Measurements from ENCODE around the gene SVIL. TPM values are rescaled to one million over a fixed set of nuclear protein-coding genes. Genes with fewer than 3 reads are reported as not detected.

Gene SVIL
- total RNA-seq, 2 experiments from 2014 or later: 0.47 to 1.5 TPM

- Histone ChIP-seq H3K4me2 (ENCODE audit: low read length) (no peak overlapping the region), H3K9me2 (ENCODE audit: insufficient read depth, low read length) (no peaks in the 10 kb centered on the region), H3K36me3 (ENCODE audit: insufficient read depth, low read length) (no peaks in the 10 kb centered on the region), H3K27ac (ENCODE audit: low read depth, low read length, poor library complexity, severe bottlenecking) (no peak overlapping the region), H3K9me3 (ENCODE audit: low read length) (no peaks in the 10 kb centered on the region), H3K4me3 (ENCODE audit: low read depth, low read length, poor library complexity, severe bottlenecking) (no peak overlapping the region), H3K79me2 (ENCODE audit: insufficient read depth, low read depth, low read length) (no peaks in the 10 kb centered on the region), H2AFZ (ENCODE audit: low read length) (no peak overlapping the region), H4K20me1 (ENCODE audit: insufficient read depth, low read length) (no peaks in the 10 kb centered on the region), H3K4me1 (ENCODE audit: insufficient read depth, low read length, poor library complexity, severe bottlenecking) (no peaks in the 10 kb centered on the region)
- no TSS peak for BruUV-seq (replicated peaks)
- CTCF ChIA-PET (ENCODE audit: unreplicated experiment): no interaction called here
- DNase-seq (ENCODE audit: low spot score): no peak
- intact Hi-C loops (cut with micrococcal nuclease; ENCODE audit: unreplicated experiment): no loop called here
- no peak for TF ChIP-seq CTCF (conservative IDR thresholded peaks at IDR 0.05; ENCODE audit: low read length)
- POLR2A ChIA-PET: no interaction called here
These were observed 12.2 kb upstream of the SVIL start for GRCh38 chr10:29646960-29647461.

GRCh38 chr10:29646238-29646902 lies 11.6 kb upstream of the SVIL start:
- Histone ChIP-seq H3K4me1 (ENCODE audit: insufficient read depth, low read length, poor library complexity, severe bottlenecking) (no peaks in the 10 kb centered on the region), H3K4me2 (ENCODE audit: low read length) (no peak overlapping the region), H4K20me1 (ENCODE audit: insufficient read depth, low read length) (no peaks in the 10 kb centered on the region), H3K9me3 (ENCODE audit: low read length) (no peaks in the 10 kb centered on the region), H3K4me3 (ENCODE audit: low read depth, low read length, poor library complexity, severe bottlenecking) (no peak overlapping the region), H3K27ac (ENCODE audit: low read depth, low read length, poor library complexity, severe bottlenecking) (no peak overlapping the region), H3K9me2 (ENCODE audit: insufficient read depth, low read length) (no peaks in the 10 kb centered on the region), H3K79me2 (ENCODE audit: insufficient read depth, low read depth, low read length) (no peaks in the 10 kb centered on the region), H2AFZ (ENCODE audit: low read length) (no peak overlapping the region), H3K36me3 (ENCODE audit: insufficient read depth, low read length) (no peaks in the 10 kb centered on the region)
- DNase-seq (ENCODE audit: low spot score): no peak
- ChIA-PET CTCF (ENCODE audit: unreplicated experiment) (no interaction called here), POLR2A (no interaction called here)
- no TSS peak for BruUV-seq (replicated peaks)
- intact Hi-C loops (cut with micrococcal nuclease; ENCODE audit: unreplicated experiment): no loop called here
- TF ChIP-seq CTCF (conservative IDR thresholded peaks at IDR 0.05; ENCODE audit: low read length): no peak
- no peak for TF ChIP-seq EZH2phosphoT487 (IDR thresholded peaks at IDR 0.05; ENCODE audit: borderline replicate concordance, low read depth, low read length)

- H4K20me1 ChIP-seq (ENCODE audit: insufficient read depth, low read length): no peaks in the 10 kb centered on the region
- no peak for TF ChIP-seq EZH2phosphoT487 (IDR thresholded peaks at IDR 0.05; ENCODE audit: borderline replicate concordance, low read depth, low read length)
- no peak for TF ChIP-seq CTCF (conservative IDR thresholded peaks at IDR 0.05; ENCODE audit: low read length)
- H3K9me3 ChIP-seq (ENCODE audit: low read length): no peaks in the 10 kb centered on the region
- ChIA-PET POLR2A (no interaction called here), CTCF (ENCODE audit: unreplicated experiment) (no interaction called here)
- H3K79me2 ChIP-seq (ENCODE audit: insufficient read depth, low read depth, low read length): no peaks in the 10 kb centered on the region
- no peaks in the 10 kb centered on the region for H3K36me3 ChIP-seq (ENCODE audit: insufficient read depth, low read length)
- intact Hi-C loops (cut with micrococcal nuclease; ENCODE audit: unreplicated experiment): no loop called here
- H2AFZ ChIP-seq (ENCODE audit: low read length): no peak overlapping the region
- DNase-seq (ENCODE audit: low spot score): no peak
- H3K4me3 ChIP-seq (ENCODE audit: low read depth, low read length, poor library complexity, severe bottlenecking): no peak overlapping the region
- H3K9me2 ChIP-seq (ENCODE audit: insufficient read depth, low read length): no peaks in the 10 kb centered on the region
- no peak overlapping the region for H3K4me2 ChIP-seq (ENCODE audit: low read length)
- H3K27ac ChIP-seq (ENCODE audit: low read depth, low read length, poor library complexity, severe bottlenecking): no peak overlapping the region
- H3K4me1 ChIP-seq (ENCODE audit: insufficient read depth, low read length, poor library complexity, severe bottlenecking): no peaks in the 10 kb centered on the region
- no TSS peak for BruUV-seq (replicated peaks)
These were observed 9.2 kb upstream of the SVIL start for GRCh38 chr10:29643771-29644501.
